B cell (primary cell): ENCODE data around the gene SP140. TPM values are rescaled to one million over a fixed set of nuclear protein-coding genes. Genes with fewer than 3 reads are reported as not detected.

Experiments used
- ATAC-seq: fragments of 200-7000 bp; cut with Tn5 transposase; one replicate; pipeline ENCODE4 v1.10.0; 2021; ENCODE audit warnings: low read depth, mild to moderate bottlenecking, moderate number of reproducible peaks, moderate library complexity
- CTCF ChIA-PET: fragments of 350-600 bp; sonication (Branson Sonifier 250); formaldehyde crosslinking; loops from one replicate; lab custom pipeline; 2021; ENCODE audit warnings: antibody characterized with exemption, inconsistent platforms; lab: Charles Lee
- POLR2A ChIA-PET: fragments of 350-600 bp; sonication (Branson Sonifier 250); formaldehyde crosslinking; loops from one replicate; lab custom pipeline; 2021; ENCODE audit warnings: antibody characterized with exemption; lab: Charles Lee
- DNase-seq: peaks from one replicate; pipeline ENCODE4 v3.0.0; 2013
- H2AFZ ChIP-seq: 2 replicates; pipeline ENCODE4 v1.6.1; 2012; ENCODE audit warnings: mild to moderate bottlenecking, low read depth, low read length; ENCODE audit not compliant: insufficient read depth, poor library complexity, severe bottlenecking
- H3K27ac ChIP-seq, 2 donors: 1 replicate in 1 of 2; 2 replicates in 1 of 2; pipeline ENCODE4 v1.5.1; 2012 to 2013; ENCODE audit warnings: low read length in 2 of 2, mild to moderate bottlenecking in 2 of 2, moderate library complexity in 1 of 2
- H3K27me3 ChIP-seq, 4 experiments: fragments of 200-600 bp in 1 of 4; sonication (generic) in 1 of 4; replicated peaks in 1 of 4; 1 replicate in 2 of 4; 2 replicates in 2 of 4; pipeline versions ENCODE4 v1.6.1 to v1.7.0; 2013 to 2016; ENCODE audit warnings: low read length in 3 of 4, mild to moderate bottlenecking in 2 of 4, mixed read lengths in 1 of 4, moderate library complexity in 1 of 4; ENCODE audit not compliant: insufficient read depth in 4 of 4, control insufficient read depth in 3 of 4; ENCODE audit errors: control extremely low read depth in 1 of 4
- H3K36me3 ChIP-seq, 2 experiments: replicated peaks in 1 of 2; 1 replicate in 1 of 2; 2 replicates in 1 of 2; pipeline versions ENCODE4 v1.6.1 to v1.7.1; 2013; ENCODE audit warnings: low read length in 1 of 2; ENCODE audit not compliant: insufficient read depth in 2 of 2, control insufficient read depth in 1 of 2; ENCODE audit errors: control extremely low read depth in 1 of 2, extremely low read depth in 1 of 2
- H3K4me1 ChIP-seq, 2 donors: fragments of 200-600 bp in 1 of 2; sonication (generic) in 1 of 2; 1 replicate in 1 of 2; 2 replicates in 1 of 2; pipeline versions ENCODE4 v1.5.1 to v1.6.1; 2013 to 2017; ENCODE audit warnings: low read length in 2 of 2; ENCODE audit not compliant: control insufficient read depth in 2 of 2, insufficient read depth in 2 of 2
- H3K4me2 ChIP-seq: replicated peaks from 2 replicates; pipeline ENCODE3; 2012; ENCODE audit warnings: mild to moderate bottlenecking, low read depth, low read length; ENCODE audit not compliant: poor library complexity, severe bottlenecking
- H3K4me3 ChIP-seq, 5 experiments: fragments of 200-600 bp in 1 of 5; sonication (generic) in 1 of 5; 1 replicate in 3 of 5; 2 replicates in 2 of 5; pipeline versions ENCODE4 v1.5.1 to v1.7.0; 2011 to 2016; ENCODE audit warnings: low read length in 4 of 5, mild to moderate bottlenecking in 4 of 5, low read depth in 2 of 5, control low read depth in 1 of 5, moderate library complexity in 1 of 5; ENCODE audit not compliant: insufficient read depth in 1 of 5; ENCODE audit errors: control extremely low read depth in 1 of 5, extremely low read depth in 1 of 5
- H3K79me2 ChIP-seq: fragments of 200-600 bp; sonication (generic); one replicate; pipeline ENCODE4 v1.6.0; 2016; ENCODE audit warnings: low read length; ENCODE audit not compliant: control insufficient read depth, insufficient read depth
- H3K9ac ChIP-seq: fragments of 200-600 bp; sonication (generic); 2 replicates; pipeline ENCODE4 v1.6.1; 2017; ENCODE audit warnings: mild to moderate bottlenecking, low read length, moderate library complexity
- H3K9me3 ChIP-seq, 3 donors: one replicate each; pipeline versions ENCODE4 v1.6.1 to v1.7.1; 2013; ENCODE audit warnings: low read length in 2 of 3; ENCODE audit not compliant: control insufficient read depth in 2 of 3, insufficient read depth in 1 of 3; ENCODE audit errors: control extremely low read depth in 1 of 3
- H4K20me1 ChIP-seq: 2 replicates; pipeline ENCODE4 v1.6.0; 2012; ENCODE audit warnings: mild to moderate bottlenecking, low read length; ENCODE audit not compliant: insufficient read depth, control insufficient read depth, poor library complexity, severe bottlenecking
- H3K27ac Mint-ChIP-seq: one replicate; pipeline ENCODE4 v1.8.0; 2021; ENCODE audit warnings: mixed read lengths
- H3K27me3 Mint-ChIP-seq: one replicate; pipeline ENCODE4 v1.8.0; 2021; ENCODE audit warnings: mixed read lengths
- H3K4me1 Mint-ChIP-seq: one replicate; pipeline ENCODE4 v1.8.0; 2021; ENCODE audit warnings: mixed read lengths
- H3K4me3 Mint-ChIP-seq: one replicate; pipeline ENCODE4 v1.8.0; 2021; ENCODE audit warnings: mixed read lengths
- H3K9me3 Mint-ChIP-seq: one replicate; pipeline ENCODE4 v1.8.0; 2022; ENCODE audit warnings: mixed read lengths; ENCODE audit not compliant: insufficient read depth
- EZH2 ChIP-seq: IDR thresholded peaks from 2 replicates; pipeline ENCODE4 v1.6.1; 2012; ENCODE audit warnings: borderline replicate concordance, low read depth, mild to moderate bottlenecking, moderate library complexity, low read length; ENCODE audit not compliant: insufficient read depth, poor library complexity, severe bottlenecking
- WGBS: methylation state at CpG from one replicate; pipeline ENCODE4 v1.1.5; 2013; ENCODE audit warnings: missing lambda C conversion rate; ENCODE audit not compliant: insufficient coverage; 5-methylcytosine and 5-hydroxymethylcytosine counted together
- intact Hi-C: fragments of 100-400 bp; cut with micrococcal nuclease; formaldehyde crosslinking; loops from one replicate; pipeline ENCODE4 v1.10.0; 2022
- polyA plus RNA-seq: library from polyadenylated mRNA; depleted of rRNA; stranded (reverse); fragments of >200 nt; gene quantifications from 2 replicates; pipeline ENCODE4 v1.2.3, GENCODE V29; 2012
- total RNA-seq, 2 donors: library from RNA; stranded (reverse); fragments of 120-200 nt in 1 of 2; gene quantifications; 1 replicate in 1 of 2; 2 replicates in 1 of 2; pipeline versions ENCODE4 v1.2.3 to v1.2.4, GENCODE V29; 2013 to 2022
- TF ChIP-seq, protein P1 (sequence below): fragments of 200-600 bp; IDR thresholded peaks from one replicate; pipeline ENCODE4 v1.8.0; 2022; ENCODE audit warnings: antibody characterized with exemption, mild to moderate bottlenecking

Gene SP140
- total and polyA plus RNA-seq, 2 donors (not counting 1 experiment from before 2014, with no cell fraction given), result 78.7 to 411 TPM

DNA sequence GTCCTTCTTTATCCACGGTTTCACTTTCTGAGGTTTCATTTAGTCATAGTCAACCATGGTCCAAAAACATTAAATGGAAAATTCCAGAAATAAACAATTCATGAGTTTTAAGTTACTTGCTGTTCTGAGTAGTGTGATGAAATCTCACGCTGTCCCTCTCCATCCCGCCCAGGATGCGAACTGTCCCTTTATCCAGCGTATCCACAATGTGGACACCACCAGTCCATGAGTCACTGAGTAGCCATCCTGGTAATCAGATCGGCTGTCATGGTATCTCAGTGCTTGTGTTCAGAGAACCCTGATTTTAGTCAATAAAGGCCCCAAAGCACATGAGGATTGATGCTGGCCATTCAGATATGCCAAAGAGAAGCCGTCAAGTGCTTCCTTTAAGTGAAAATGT lies 105.2 kb downstream of the SP140 start:
- Mint-ChIP-seq H3K27ac (peak overlapping the region; percentile 12), H3K27me3 (no peaks in the 10 kb centered on the region), H3K9me3 (no peaks in the 10 kb centered on the region), H3K4me3 (peak overlapping the region; percentile 5), H3K4me1 (peaks cover 80% of the 10 kb centered on the region)
- ATAC-seq, result no peak
- H4K20me1 ChIP-seq, result peaks cover 7% of the 10 kb centered on the region
- no peak for TF ChIP-seq EZH2
- TF ChIP-seq, protein P1, sequence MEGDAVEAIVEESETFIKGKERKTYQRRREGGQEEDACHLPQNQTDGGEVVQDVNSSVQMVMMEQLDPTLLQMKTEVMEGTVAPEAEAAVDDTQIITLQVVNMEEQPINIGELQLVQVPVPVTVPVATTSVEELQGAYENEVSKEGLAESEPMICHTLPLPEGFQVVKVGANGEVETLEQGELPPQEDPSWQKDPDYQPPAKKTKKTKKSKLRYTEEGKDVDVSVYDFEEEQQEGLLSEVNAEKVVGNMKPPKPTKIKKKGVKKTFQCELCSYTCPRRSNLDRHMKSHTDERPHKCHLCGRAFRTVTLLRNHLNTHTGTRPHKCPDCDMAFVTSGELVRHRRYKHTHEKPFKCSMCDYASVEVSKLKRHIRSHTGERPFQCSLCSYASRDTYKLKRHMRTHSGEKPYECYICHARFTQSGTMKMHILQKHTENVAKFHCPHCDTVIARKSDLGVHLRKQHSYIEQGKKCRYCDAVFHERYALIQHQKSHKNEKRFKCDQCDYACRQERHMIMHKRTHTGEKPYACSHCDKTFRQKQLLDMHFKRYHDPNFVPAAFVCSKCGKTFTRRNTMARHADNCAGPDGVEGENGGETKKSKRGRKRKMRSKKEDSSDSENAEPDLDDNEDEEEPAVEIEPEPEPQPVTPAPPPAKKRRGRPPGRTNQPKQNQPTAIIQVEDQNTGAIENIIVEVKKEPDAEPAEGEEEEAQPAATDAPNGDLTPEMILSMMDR, result no peak
- H3K4me1 ChIP-seq, result peaks cover 54 to 55% of the 10 kb centered on the region in 2 donors
- WGBS, result 100% methylated on average over 2 of the region's 7 CpGs
- H3K9ac ChIP-seq, result no peak overlapping the region
- H3K36me3 ChIP-seq, result peaks cover 7 to 65% of the 10 kb centered on the region in 2 experiments
- no peaks in the 10 kb centered on the region for H3K27me3 ChIP-seq
- ChIA-PET CTCF (no interaction called here), POLR2A (no interaction called here)
- intact Hi-C loops, result no loop called here
- no peaks in the 10 kb centered on the region for H3K9me3 ChIP-seq
- H3K4me3 ChIP-seq, result no peak overlapping the region
- H3K79me2 ChIP-seq, result peaks cover 89% of the 10 kb centered on the region
- DNase-seq, result no peak
- H3K4me2 ChIP-seq, result peak overlapping the region; percentile 83
- no peak overlapping the region for H3K27ac ChIP-seq
- no peak overlapping the region for H2AFZ ChIP-seq

DNA sequence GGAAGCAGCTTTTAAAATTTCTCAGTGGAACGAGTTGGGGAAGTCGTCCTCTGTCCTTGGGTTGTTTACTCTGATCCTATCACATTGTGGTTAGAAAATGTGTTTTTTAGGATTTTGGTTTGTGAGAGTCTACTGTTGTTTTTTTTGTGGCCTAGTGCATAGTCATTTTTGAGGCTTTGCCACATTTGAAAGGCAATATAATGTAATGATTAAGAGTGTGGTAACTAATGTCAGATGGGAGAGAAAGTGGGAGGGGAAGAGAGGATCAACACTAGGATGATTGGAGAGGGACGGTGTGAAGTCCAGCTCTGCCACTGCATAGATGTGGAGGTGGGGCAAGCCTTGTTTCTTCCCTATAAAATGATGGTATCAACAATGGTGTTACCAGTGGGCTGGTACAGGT lies 109.9 kb downstream of the SP140 start:
- no peaks in the 10 kb centered on the region for H3K27me3 Mint-ChIP-seq
- Histone ChIP-seq H3K4me2 (peak overlapping the region; percentile 9), H3K9me3 (no peaks in the 10 kb centered on the region), H3K4me1 (peaks cover 16 to 25% of the 10 kb centered on the region in 2 donors), H4K20me1 (peaks cover 13% of the 10 kb centered on the region), H3K9ac (no peak overlapping the region), H3K79me2 (peaks cover 65% of the 10 kb centered on the region), H2AFZ (no peak overlapping the region), H3K27me3 (no peaks in the 10 kb centered on the region), H3K27ac (peak overlapping the region; percentile 38 to 39), H3K4me3 (no peak overlapping the region), H3K36me3 (peaks cover 9 to 58% of the 10 kb centered on the region in 2 experiments)
- peaks cover 55% of the 10 kb centered on the region for H3K4me1 Mint-ChIP-seq
- ATAC-seq, result no peak
- ChIA-PET CTCF (no interaction called here), POLR2A (interaction anchor here (1.4 kb wide), 1 partner anchor 8 kb away, joined by 3 read pairs; the partner anchor contains the start of gene SP140L)
- 37% methylated on average over 3 of the region's 3 CpGs for WGBS
- TF ChIP-seq, protein P1, result no peak
- TF ChIP-seq EZH2, result no peak
- intact Hi-C loops, result no loop called here
- H3K9me3 Mint-ChIP-seq, result no peaks in the 10 kb centered on the region
- no peak for DNase-seq
- peak overlapping the region; percentile 57 for H3K4me3 Mint-ChIP-seq
- H3K27ac Mint-ChIP-seq, result peak overlapping the region; percentile 46
